Trophoblast cell (in vitro differentiated cells and primary cell): ENCODE data around the gene KIRREL3.

ENCODE experiments used
- DNase-seq, 2 donors: peaks; one replicate each; pipeline ENCODE4 v3.0.0-alpha.2; 2016
- H2AFZ ChIP-seq: 2 replicates; pipeline ENCODE4 v1.6.1; 2013; ENCODE audit warnings: low read length, moderate library complexity, mild to moderate bottlenecking; ENCODE audit not compliant: insufficient read depth, poor library complexity
- H2AK5ac ChIP-seq: 2 replicates; pipeline ENCODE4 v1.6.1; 2013; ENCODE audit warnings: mild to moderate bottlenecking, low read length
- H2BK120ac ChIP-seq: 2 replicates; pipeline ENCODE4 v1.6.1; 2013; ENCODE audit warnings: low read length, mild to moderate bottlenecking, moderate library complexity; ENCODE audit not compliant: insufficient read depth, poor library complexity
- H2BK12ac ChIP-seq: 2 replicates; pipeline ENCODE4 v1.6.1; 2013; ENCODE audit warnings: mild to moderate bottlenecking, low read length, moderate library complexity
- H2BK5ac ChIP-seq: 2 replicates; pipeline ENCODE4 v1.6.1; 2013; ENCODE audit warnings: low read length, low read depth, moderate library complexity, mild to moderate bottlenecking; ENCODE audit not compliant: poor library complexity
- H3K14ac ChIP-seq: 2 replicates; pipeline ENCODE4 v1.6.1; 2013; ENCODE audit warnings: mild to moderate bottlenecking, low read length
- H3K18ac ChIP-seq: 2 replicates; pipeline ENCODE4 v1.6.1; 2013; ENCODE audit warnings: mild to moderate bottlenecking, low read length
- H3K23ac ChIP-seq: 2 replicates; pipeline ENCODE4 v1.6.1; 2013; ENCODE audit warnings: low read length
- H3K27ac ChIP-seq: 2 replicates; pipeline ENCODE4 v1.5.1; 2013; ENCODE audit warnings: low read depth, mild to moderate bottlenecking, inconsistent platforms, low read length, moderate library complexity
- H3K27me3 ChIP-seq: 2 replicates; pipeline ENCODE4 v1.6.1; 2013; ENCODE audit warnings: inconsistent platforms, mild to moderate bottlenecking, low read length, moderate library complexity; ENCODE audit not compliant: insufficient read depth
- H3K36me3 ChIP-seq, 2 experiments: 1 replicate in 1 of 2; 2 replicates in 1 of 2; pipeline ENCODE4 v1.6.1; 2013; ENCODE audit warnings: low read length in 2 of 2, mild to moderate bottlenecking in 2 of 2, moderate library complexity in 1 of 2; ENCODE audit not compliant: insufficient read depth in 2 of 2, control insufficient read depth in 1 of 2
- H3K4ac ChIP-seq: 2 replicates; pipeline ENCODE4 v1.6.1; 2013; ENCODE audit warnings: low read depth, mild to moderate bottlenecking, low read length, moderate library complexity
- H3K4me1 ChIP-seq, 2 experiments: 1 replicate in 1 of 2; 2 replicates in 1 of 2; pipeline ENCODE4 v1.6.1; 2013; ENCODE audit warnings: low read length in 2 of 2, mild to moderate bottlenecking in 2 of 2, moderate library complexity in 1 of 2; ENCODE audit not compliant: insufficient read depth in 2 of 2, control insufficient read depth in 1 of 2
- H3K4me2 ChIP-seq: 2 replicates; pipeline ENCODE4 v1.6.1; 2013; ENCODE audit warnings: inconsistent platforms, mild to moderate bottlenecking, low read length, moderate library complexity
- H3K4me3 ChIP-seq: 2 replicates; pipeline ENCODE4 v1.5.1; 2013; ENCODE audit warnings: mild to moderate bottlenecking, low read depth, low read length, inconsistent platforms
- H3K79me1 ChIP-seq: one replicate; pipeline ENCODE4 v1.6.1; 2013; ENCODE audit warnings: low read length
- H3K79me2 ChIP-seq: 2 replicates; pipeline ENCODE4 v1.6.1; 2013; ENCODE audit warnings: low read length, mild to moderate bottlenecking; ENCODE audit not compliant: control insufficient read depth, insufficient read depth, poor library complexity
- H3K9ac ChIP-seq: 2 replicates; pipeline ENCODE4 v1.6.1; 2013; ENCODE audit warnings: mild to moderate bottlenecking, low read length
- H3K9me3 ChIP-seq: 2 replicates; pipeline ENCODE4 v1.6.1; 2013; ENCODE audit warnings: low read depth, mild to moderate bottlenecking, control low read depth, inconsistent platforms, low read length; ENCODE audit not compliant: insufficient read depth
- H4K12ac ChIP-seq: 2 replicates; pipeline ENCODE4 v1.6.1; 2013; ENCODE audit warnings: low read depth, mild to moderate bottlenecking, low read length, moderate library complexity
- H4K8ac ChIP-seq: 2 replicates; pipeline ENCODE4 v1.6.1; 2013; ENCODE audit warnings: low read depth, mild to moderate bottlenecking, low read length, moderate library complexity
- H4K91ac ChIP-seq: one replicate; pipeline ENCODE4 v1.6.1; 2013; ENCODE audit warnings: low read depth, mild to moderate bottlenecking, low read length, moderate library complexity
- WGBS: extraction: QIAGEN DNeasy Blood & Tissue Kit; methylation state at CpG from one replicate; pipeline ENCODE4 v1.1.7; 2013; ENCODE audit warnings: missing lambda C conversion rate; ENCODE audit not compliant: insufficient read length, insufficient coverage; ENCODE audit errors: extremely low coverage; 5-methylcytosine and 5-hydroxymethylcytosine counted together

The KIRREL3 gene

GRCh38 chr11:126393143-126393542, 607.4 kb downstream of the KIRREL3 start:
- Histone ChIP-seq H3K79me1 (no peaks in the 10 kb centered on the region), H3K79me2 (no peaks in the 10 kb centered on the region), H2BK120ac (no peak overlapping the region), H2AFZ (no peak overlapping the region), H3K36me3 (no peaks in the 10 kb centered on the region), H3K4me2 (no peak overlapping the region), H3K27ac (no peak overlapping the region), H2AK5ac (no peak overlapping the region), H3K14ac (no peak overlapping the region), H4K91ac (no peak overlapping the region), H3K23ac (no peak overlapping the region), H3K9me3 (no peaks in the 10 kb centered on the region), H4K12ac (no peak overlapping the region), H3K27me3 (no peaks in the 10 kb centered on the region), H2BK12ac (no peak overlapping the region), H3K9ac (no peak overlapping the region), H3K18ac (no peak overlapping the region), H2BK5ac (no peak overlapping the region), H3K4me3 (no peak overlapping the region), H3K4ac (no peak overlapping the region), H4K8ac (no peak overlapping the region), H3K4me1 (peaks cover 0 to 4% of the 10 kb centered on the region in 2 experiments)
- no CpG with 5 or more reads among the region's 5 CpGs for WGBS
- no peak for DNase-seq

DNA sequence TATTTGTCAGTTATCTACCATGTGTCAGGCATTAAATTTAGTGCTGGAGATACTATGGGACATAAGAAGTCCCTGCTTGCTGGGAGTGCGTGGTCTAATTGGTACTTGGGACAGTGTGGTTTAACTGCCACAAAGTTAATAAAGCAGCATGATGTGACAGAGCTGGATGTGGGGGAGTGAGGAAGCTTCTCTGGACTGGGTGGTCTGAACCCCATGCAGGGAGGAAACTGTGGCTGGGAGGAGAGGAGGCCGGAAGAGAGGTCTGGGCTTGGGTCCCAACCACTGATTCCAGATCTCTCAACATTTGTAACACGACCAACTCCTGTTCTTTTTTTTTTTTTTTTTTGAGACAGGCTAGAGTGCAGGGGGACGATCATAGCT, 607.9 kb downstream of the KIRREL3 start:
- H3K4me1 ChIP-seq, result peaks cover 0 to 4% of the 10 kb centered on the region in 2 experiments
- no peak overlapping the region for H4K91ac ChIP-seq
- no CpG with 5 or more reads among the region's 4 CpGs for WGBS
- H3K4ac ChIP-seq, result no peak overlapping the region
- no peak overlapping the region for H3K9ac ChIP-seq
- H2BK120ac ChIP-seq, result no peak overlapping the region
- no peak overlapping the region for H2AK5ac ChIP-seq
- no peak overlapping the region for H2BK5ac ChIP-seq
- no peaks in the 10 kb centered on the region for H3K79me1 ChIP-seq
- H2BK12ac ChIP-seq, result no peak overlapping the region
- H3K9me3 ChIP-seq, result no peaks in the 10 kb centered on the region
- H3K4me2 ChIP-seq, result no peak overlapping the region
- no peak for DNase-seq
- no peak overlapping the region for H3K27ac ChIP-seq
- no peak overlapping the region for H3K14ac ChIP-seq
- H3K23ac ChIP-seq, result no peak overlapping the region
- no peak overlapping the region for H4K8ac ChIP-seq
- no peaks in the 10 kb centered on the region for H3K79me2 ChIP-seq
- H3K36me3 ChIP-seq, result no peaks in the 10 kb centered on the region
- H3K27me3 ChIP-seq, result no peaks in the 10 kb centered on the region
- no peak overlapping the region for H2AFZ ChIP-seq
- no peak overlapping the region for H4K12ac ChIP-seq
- H3K4me3 ChIP-seq, result no peak overlapping the region
- H3K18ac ChIP-seq, result no peak overlapping the region

DNA sequence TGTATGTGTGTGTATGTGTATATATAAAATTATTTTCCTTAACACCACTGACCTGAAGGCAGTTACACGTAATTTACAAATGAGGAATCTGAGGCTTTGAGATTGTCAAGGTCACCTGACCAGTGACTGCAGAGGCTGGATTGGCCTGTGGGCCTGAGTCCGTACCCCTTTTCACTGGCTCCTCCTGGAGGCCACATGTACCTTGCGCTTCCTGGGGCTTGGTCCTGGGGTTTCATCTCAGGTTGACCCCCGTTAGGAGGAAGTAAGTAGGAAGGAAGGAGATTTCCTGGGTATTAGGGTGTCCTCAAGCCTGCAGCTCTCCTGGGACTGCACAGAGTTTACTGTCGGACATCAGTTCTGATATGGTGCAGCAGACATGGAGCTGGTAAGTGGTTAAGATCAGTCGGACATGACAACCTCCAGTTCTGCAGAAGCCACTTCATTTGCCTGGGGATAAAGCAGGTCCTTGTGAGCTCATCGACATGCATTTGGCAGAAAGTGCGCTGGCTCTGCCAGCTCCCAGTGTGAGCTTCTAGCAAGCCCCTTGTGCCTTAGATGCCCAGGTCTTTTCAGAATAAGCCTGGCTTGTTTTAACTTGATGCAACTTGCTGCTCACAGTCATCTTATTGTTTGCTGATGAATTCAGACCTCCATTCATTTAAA, 608.5 kb downstream of the KIRREL3 start:
- Histone ChIP-seq H3K9ac (no peak overlapping the region), H3K4me2 (no peak overlapping the region), H3K9me3 (no peaks in the 10 kb centered on the region), H2BK120ac (no peak overlapping the region), H3K4me3 (no peak overlapping the region), H3K79me1 (no peaks in the 10 kb centered on the region), H4K12ac (no peak overlapping the region), H3K14ac (no peak overlapping the region), H2AFZ (no peak overlapping the region), H2BK5ac (no peak overlapping the region), H4K91ac (no peak overlapping the region), H3K23ac (no peak overlapping the region), H3K4me1 (peaks cover 0 to 4% of the 10 kb centered on the region in 2 experiments), H2BK12ac (no peak overlapping the region), H3K4ac (no peak overlapping the region), H3K36me3 (peaks cover 0 to 2% of the 10 kb centered on the region in 2 experiments), H3K79me2 (no peaks in the 10 kb centered on the region), H3K18ac (no peak overlapping the region), H3K27me3 (no peaks in the 10 kb centered on the region), H4K8ac (no peak overlapping the region), H3K27ac (no peak overlapping the region), H2AK5ac (no peak overlapping the region)
- DNase-seq, result no peak
- WGBS, result no CpG with 5 or more reads among the region's 8 CpGs

GRCh38 chr11:126391286-126391954, 609.1 kb downstream of the KIRREL3 start:
- peaks cover 0 to 7% of the 10 kb centered on the region in 2 experiments for H3K4me1 ChIP-seq
- H3K4ac ChIP-seq, result no peak overlapping the region
- no peak overlapping the region for H4K12ac ChIP-seq
- H2BK5ac ChIP-seq, result no peak overlapping the region
- no peaks in the 10 kb centered on the region for H3K79me2 ChIP-seq
- no peak overlapping the region for H2AFZ ChIP-seq
- peaks cover 0 to 2% of the 10 kb centered on the region in 2 experiments for H3K36me3 ChIP-seq
- no peak overlapping the region for H2BK12ac ChIP-seq
- no peak overlapping the region for H4K91ac ChIP-seq
- no peak overlapping the region for H3K4me3 ChIP-seq
- H3K79me1 ChIP-seq, result no peaks in the 10 kb centered on the region
- H2AK5ac ChIP-seq, result no peak overlapping the region
- H3K27me3 ChIP-seq, result no peaks in the 10 kb centered on the region
- no peak for DNase-seq
- H3K18ac ChIP-seq, result no peak overlapping the region
- WGBS, result no CpG with 5 or more reads among the region's 7 CpGs
- H3K9ac ChIP-seq, result no peak overlapping the region
- H3K14ac ChIP-seq, result no peak overlapping the region
- H3K9me3 ChIP-seq, result peaks cover 1% of the 10 kb centered on the region
- H4K8ac ChIP-seq, result no peak overlapping the region
- H3K23ac ChIP-seq, result no peak overlapping the region
- H2BK120ac ChIP-seq, result no peak overlapping the region
- H3K4me2 ChIP-seq, result no peak overlapping the region
- H3K27ac ChIP-seq, result no peak overlapping the region
